Heart left ventricle (tissue), 16 donors: ENCODE results near the gene CYBA. TPM values are rescaled to one million over a fixed set of nuclear protein-coding genes. Genes with fewer than 3 reads are reported as not detected.

Experiments
- ATAC-seq, 4 donors: fragments of 200-7000 bp; cut with Tn5 transposase; one replicate each; pipeline ENCODE4 v1.9.1; 2020 to 2022; ENCODE audit warnings: moderate library complexity in 4 of 4, mild to moderate bottlenecking in 3 of 4, moderate number of reproducible peaks in 1 of 4
- DNase-seq, 5 donors: peaks; one replicate each; pipeline ENCODE4 v3.0.0-alpha.2; 2020
- H3K27ac ChIP-seq, 12 donors: fragments of 200-600 bp; sonication (generic) in 4 of 12; one replicate each; pipeline versions ENCODE4 v1.5.0 to v1.8.0; 2016 to 2022; ENCODE audit warnings: mild to moderate bottlenecking in 2 of 12
- H3K27me3 ChIP-seq, 9 donors: fragments of 200-600 bp; sonication (generic) in 2 of 9; one replicate each; pipeline versions ENCODE4 v1.5.1 to v1.8.0; 2016 to 2022; ENCODE audit warnings: mild to moderate bottlenecking in 3 of 9
- H3K36me3 ChIP-seq, 9 donors: fragments of 200-600 bp; sonication (generic) in 2 of 9; one replicate each; pipeline versions ENCODE4 v1.5.0 to v1.8.0; 2018 to 2022; ENCODE audit warnings: mild to moderate bottlenecking in 2 of 9
- H3K4me1 ChIP-seq, 12 donors: fragments of 200-600 bp; sonication (generic) in 4 of 12; one replicate each; pipeline versions ENCODE4 v1.5.0 to v1.8.0; 2016 to 2022; ENCODE audit warnings: mild to moderate bottlenecking in 3 of 12
- H3K4me3 ChIP-seq, 12 donors: fragments of 200-600 bp; sonication (generic) in 4 of 12; one replicate each; pipeline versions ENCODE4 v1.5.0 to v1.8.0; 2017 to 2022; ENCODE audit warnings: mild to moderate bottlenecking in 9 of 12, moderate library complexity in 4 of 12
- H3K9me3 ChIP-seq, 12 donors: fragments of 200-600 bp; sonication (generic) in 4 of 12; one replicate each; pipeline versions ENCODE4 v1.5.0 to v1.8.0; 2016 to 2022; ENCODE audit warnings: mild to moderate bottlenecking in 1 of 12
- CTCF ChIP-seq, 12 donors: fragments of 200-600 bp; sonication (generic) in 4 of 12; IDR thresholded peaks; one replicate each; pipeline versions ENCODE4 v1.5.0 to v1.8.0; 2018 to 2022; ENCODE audit warnings: antibody characterized with exemption in 12 of 12, mild to moderate bottlenecking in 5 of 12
- POLR2A ChIP-seq, 2 donors: fragments of 450-650 bp; IDR thresholded peaks; one replicate each; pipeline ENCODE4 v1.6.1; 2017; ENCODE audit warnings: antibody characterized with exemption in 2 of 2, mild to moderate bottlenecking in 2 of 2, moderate library complexity in 2 of 2
- WGBS, 4 donors: extraction: QIAGEN DNeasy Blood & Tissue Kit in 2 of 4; methylation state at CpG; one replicate each; pipeline versions ENCODE4 v1.1.5 to v1.1.7; 2013 to 2018; 5-methylcytosine and 5-hydroxymethylcytosine counted together
- intact Hi-C, 10 donors: fragments of 100-400 bp; cut with DNase I; formaldehyde crosslinking; loops; one replicate each; pipeline versions ENCODE4 v1.11.1 to v1.14.2; 2022
- polyA plus RNA-seq, 2 donors: library from polyadenylated mRNA; stranded (reverse); fragments of 200-250 nt; gene quantifications; one replicate each; pipeline ENCODE4 v1.2.3, GENCODE V29; 2013
- total RNA-seq, 9 donors: library from RNA; depleted of rRNA in 2 of 9; stranded (reverse); fragments of >200 nt in 2 of 9; fragmentation: NEBNext Ultra II Directional in 3 of 9; extraction: Animal tissue kit (Norgen Biotek cat#: 25700) in 3 of 9; gene quantifications; one replicate each; pipeline versions ENCODE4 v1.1.0 to v1.2.4, GENCODE V29; 2016 to 2023
- donor health status: ischemic (EF 13 %, LVEDD 7.1; RV severe dilation, severe dysfunction).
- donor health status: healthy with polysubstance abuse.
- donor health status: DM: no; HTN: yes; CAD: no.
- donor health status: DM: no; HTN: no; CAD: no.
- donor health status: ischemic (EF 25% LVEDD 6.9; RV normal size, moderate dysfunction).
- donor health status: ischemic (EF 25% LVEDD 5.7; RV mildly dilated, moderate dysfunction).
- donor health status: healthy.
- donor health status: DM: yes; HTN: yes; CAD: no.
- donor health status: ischemic (EF 35%, LVEDD 5.7; RV mildly dilated, moderate dysfunction).
- donor health status: nonischemic (EF 11% LVEDD 7.7; RV severe dilation, severe dysfunction).
- donor health status: DM: yes; HTN: yes; CAD: no.
- donor health status: PGD.
- donor health status: ischemic (EF 29% LVEDD 5.4; RV normal size, mild dysfunction).
- donor health status: nonischemic (EF 23%, LVEDD 6.1; RV moderate dilation, normal function).

CYBA gene
- total and polyA plus RNA-seq, 11 donors, result 22.6 to 227 (median 46.5) TPM

DNA sequence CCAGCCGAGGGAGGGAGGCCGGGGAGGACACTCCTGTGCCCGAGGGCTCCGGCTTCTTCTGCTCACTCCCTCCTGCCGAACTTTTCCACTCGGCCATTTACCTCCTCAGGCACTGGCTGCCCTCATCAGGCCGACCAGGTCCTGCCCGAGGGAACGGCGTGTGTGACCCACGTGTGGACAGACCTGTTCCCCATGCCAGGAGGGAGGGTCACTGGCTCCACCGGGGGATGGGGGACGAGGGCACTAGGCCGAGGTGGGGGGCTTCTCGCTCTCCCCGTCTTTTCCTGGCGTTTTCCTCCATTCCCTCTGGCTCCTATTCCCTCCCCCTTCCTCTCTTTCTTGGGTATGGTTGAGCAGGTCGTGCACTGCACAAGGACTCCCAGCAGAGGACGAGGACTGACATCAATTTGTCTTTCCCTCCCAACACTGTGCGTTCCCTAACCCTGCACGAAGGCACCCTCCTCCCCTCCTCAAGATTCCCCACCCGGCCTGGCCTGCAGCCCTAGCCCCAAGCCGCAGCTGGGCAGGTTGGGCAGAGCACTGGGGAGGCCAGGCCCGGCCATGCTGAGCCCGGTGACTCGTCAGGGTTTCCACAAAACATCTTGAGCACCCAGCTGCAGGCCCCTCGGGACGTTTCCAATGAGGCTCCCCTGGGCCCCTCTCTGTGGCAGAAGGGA, 15.7 kb downstream of the CYBA start:
- H3K36me3 ChIP-seq, result peaks cover 0 to 31% (median 25%) of the 10 kb centered on the region in 9 donors
- DNase-seq, result no peak
- H3K4me3 ChIP-seq, result peak overlapping the region; percentile 0 to 62 (median 50)
- H3K9me3 ChIP-seq, result no peaks in the 10 kb centered on the region
- intact Hi-C loops, result no loop called here
- peaks cover 0 to 32% (median 14%) of the 10 kb centered on the region in 12 donors for H3K4me1 ChIP-seq
- peak overlapping the region in 1 of 12 donors; percentile 83 for H3K27ac ChIP-seq
- 46 to 72% (median 57%) methylated on average over 17 to 28 of the region's 28 CpGs for WGBS, 4 donors
- no peak for TF ChIP-seq POLR2A (IDR thresholded peaks at IDR 0.05)
- TF ChIP-seq CTCF (IDR thresholded peaks at IDR 0.05), result no peak
- peaks cover 16 to 50% (median 20%) of the 10 kb centered on the region in 9 donors for H3K27me3 ChIP-seq
- ATAC-seq, result no peak

DNA sequence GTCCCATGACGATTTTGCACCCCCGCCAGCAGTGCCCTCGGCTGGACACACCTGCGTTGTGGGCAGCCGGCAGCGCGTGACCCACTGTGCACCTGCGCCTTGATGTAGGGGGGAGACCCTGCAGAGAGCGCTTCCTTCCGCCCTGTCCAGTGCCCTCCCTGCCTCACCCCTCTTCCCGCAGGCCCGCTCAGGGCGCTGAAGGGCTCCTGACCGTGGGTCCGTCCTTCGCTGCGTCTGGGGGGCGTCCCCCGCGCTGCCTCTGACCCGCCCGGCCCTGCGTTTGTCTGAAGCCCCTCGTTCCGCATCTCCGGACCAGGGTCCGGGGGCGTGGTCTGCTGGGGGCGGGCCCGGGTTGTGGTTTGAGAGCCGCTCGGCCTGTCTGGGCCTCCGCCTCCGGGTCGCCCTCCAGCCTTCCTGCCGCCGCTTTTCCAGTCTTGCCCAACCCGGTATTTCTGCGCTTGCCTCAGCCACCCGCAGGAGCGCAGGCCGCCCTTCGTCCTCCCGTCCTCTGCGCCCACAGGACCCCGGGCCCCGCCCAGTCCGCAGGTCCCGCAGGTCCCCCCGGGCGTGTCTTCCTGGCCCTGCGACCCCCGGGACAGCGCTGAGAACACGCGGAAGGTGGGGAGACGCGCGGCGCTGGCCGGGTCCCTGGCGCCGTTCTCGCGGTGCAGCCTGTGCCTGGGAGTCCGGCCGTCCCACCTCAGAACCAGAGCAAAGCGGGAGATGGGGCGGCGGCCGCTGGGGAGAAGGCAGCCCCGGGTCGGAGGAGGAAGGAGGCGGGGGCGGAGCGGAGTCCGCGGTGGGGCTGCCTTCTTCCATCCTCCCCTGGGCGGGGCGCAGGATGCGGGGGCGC, 16.5 kb downstream of the CYBA start:
- peaks cover 10 to 43% (median 15%) of the 10 kb centered on the region in 9 donors for H3K27me3 ChIP-seq
- WGBS, 4 donors, result 15 to 37% (median 26%) methylated on average over 42 to 81 of the region's 82 CpGs
- intact Hi-C loops, result no loop called here

GRCh38 chr16:88633684-88634140, 17.1 kb downstream of the CYBA start:
- peaks cover 0 to 32% (median 16%) of the 10 kb centered on the region in 12 donors for H3K4me1 ChIP-seq
- TF ChIP-seq CTCF (IDR thresholded peaks at IDR 0.05), result peak in 8 of 12 donors; percentile 9 to 39 (median 26)
- TF ChIP-seq POLR2A (IDR thresholded peaks at IDR 0.05), result no peak
- no peaks in the 10 kb centered on the region for H3K9me3 ChIP-seq
- intact Hi-C loops, result no loop called here
- H3K4me3 ChIP-seq, result peak overlapping the region in 10 of 12 donors; percentile 20 to 62 (median 50)
- peaks cover 0 to 42% (median 36%) of the 10 kb centered on the region in 9 donors for H3K36me3 ChIP-seq
- DNase-seq (peak in 2 of 5 donors; percentile 40 to 68), ATAC-seq (peak in 3 of 4 donors; percentile 6 to 25 (median 19))
- H3K27ac ChIP-seq, result peak overlapping the region in 1 of 12 donors; percentile 83
- WGBS, 4 donors, result 55 to 72% (median 60%) methylated on average over 16 to 23 of the region's 23 CpGs
- peaks cover 4 to 36% (median 10%) of the 10 kb centered on the region in 9 donors for H3K27me3 ChIP-seq

More for the DNA sequence above, 16.5 kb downstream of the CYBA start:
- ATAC-seq (peak in 3 of 4 donors; percentile 39 to 80 (median 54)), DNase-seq (peak; percentile 58 to 78 (median 60))
- TF ChIP-seq CTCF (IDR thresholded peaks at IDR 0.05) (no peak), POLR2A (IDR thresholded peaks at IDR 0.05) (no peak)
- Histone ChIP-seq H3K9me3 (no peaks in the 10 kb centered on the region), H3K27ac (peak overlapping the region in 4 of 12 donors; percentile 26 to 83 (median 40)), H3K36me3 (peaks cover 0 to 39% (median 33%) of the 10 kb centered on the region in 9 donors), H3K4me3 (peak overlapping the region; percentile 0 to 62 (median 50)), H3K4me1 (peaks cover 0 to 26% (median 14%) of the 10 kb centered on the region in 12 donors)

DNA sequence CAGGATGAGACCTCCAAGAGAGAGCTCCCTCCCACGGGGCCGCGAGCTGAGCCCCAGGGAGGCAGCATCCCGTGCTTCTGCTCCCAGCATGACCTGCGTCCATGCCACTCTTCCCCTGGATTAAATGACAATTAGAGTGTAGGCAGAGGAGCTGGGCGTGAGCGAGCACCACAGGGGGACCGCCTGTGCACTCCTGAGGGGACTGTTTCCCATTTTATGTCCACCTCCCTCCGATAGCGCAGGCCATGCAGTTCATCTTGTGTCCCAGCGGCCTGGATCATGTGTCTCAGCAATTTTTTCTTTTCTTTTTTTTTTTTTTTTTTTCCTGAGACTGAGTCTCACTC, 18.3 kb downstream of the CYBA start:
- TF ChIP-seq CTCF (IDR thresholded peaks at IDR 0.05) (no peak), POLR2A (IDR thresholded peaks at IDR 0.05) (no peak)
- H3K27me3 ChIP-seq, result peaks cover 0 to 25% (median 0%) of the 10 kb centered on the region in 9 donors
- peaks cover 0 to 42% (median 22%) of the 10 kb centered on the region in 12 donors for H3K4me1 ChIP-seq
- no peak for DNase-seq
- no peak for ATAC-seq
- H3K27ac ChIP-seq, result no peak overlapping the region
- peaks cover 0 to 52% (median 41%) of the 10 kb centered on the region in 9 donors for H3K36me3 ChIP-seq
- 89 to 94% (median 92%) methylated on average over 11 of the region's 11 CpGs for WGBS, 4 donors
- H3K4me3 ChIP-seq, result no peak overlapping the region
- H3K9me3 ChIP-seq, result no peaks in the 10 kb centered on the region
- intact Hi-C loops, result no loop called here
